PFSK-1 (cell line): Measurements from ENCODE around the gene MS4A15.

Experiments used
- FOXP2 ChIP-seq: optimal IDR thresholded peaks from 2 replicates; pipeline ENCODE3; 2011; ENCODE audit warnings: borderline replicate concordance, control low read depth, inconsistent platforms; ENCODE audit not compliant: insufficient read depth; ENCODE audit errors: extremely low read length, extremely low read depth
- POLR2AphosphoS5 ChIP-seq: IDR thresholded peaks from 2 replicates; pipeline ENCODE4 v1.6.1; 2012; ENCODE audit warnings: low read depth, mild to moderate bottlenecking, control low read depth, low read length, moderate library complexity
- REST ChIP-seq, 2 experiments: IDR thresholded peaks; 2 replicates each; pipeline versions ENCODE4 v1.6.1 to v1.8.0; 2011 to 2012; ENCODE audit warnings: low read depth in 2 of 2, low read length in 2 of 2, control low read depth in 1 of 2, inconsistent platforms in 1 of 2, mild to moderate bottlenecking in 1 of 2, moderate library complexity in 1 of 2; ENCODE audit not compliant: insufficient read depth in 1 of 2
- SIN3A ChIP-seq: IDR thresholded peaks from 2 replicates; pipeline ENCODE4 v1.6.1; 2012; ENCODE audit warnings: mild to moderate bottlenecking, low read length, moderate library complexity, borderline replicate concordance; ENCODE audit not compliant: insufficient read depth
- TAF1 ChIP-seq: IDR thresholded peaks from 2 replicates; pipeline ENCODE4 v1.6.1; 2012; ENCODE audit warnings: low read length, control low read depth, borderline replicate concordance; ENCODE audit not compliant: insufficient read depth

MS4A15 gene

GRCh38 chr11:60814112-60814511, 57.4 kb downstream of the MS4A15 start:
- TF ChIP-seq POLR2AphosphoS5 (no peak), TAF1 (no peak), FOXP2 (no peak), SIN3A (no peak), REST (IDR thresholded peaks at IDR 0.05; ENCODE audit: insufficient read depth in 1 of 2, low read depth in 2 of 2, low read length in 2 of 2) (no peak)

DNA sequence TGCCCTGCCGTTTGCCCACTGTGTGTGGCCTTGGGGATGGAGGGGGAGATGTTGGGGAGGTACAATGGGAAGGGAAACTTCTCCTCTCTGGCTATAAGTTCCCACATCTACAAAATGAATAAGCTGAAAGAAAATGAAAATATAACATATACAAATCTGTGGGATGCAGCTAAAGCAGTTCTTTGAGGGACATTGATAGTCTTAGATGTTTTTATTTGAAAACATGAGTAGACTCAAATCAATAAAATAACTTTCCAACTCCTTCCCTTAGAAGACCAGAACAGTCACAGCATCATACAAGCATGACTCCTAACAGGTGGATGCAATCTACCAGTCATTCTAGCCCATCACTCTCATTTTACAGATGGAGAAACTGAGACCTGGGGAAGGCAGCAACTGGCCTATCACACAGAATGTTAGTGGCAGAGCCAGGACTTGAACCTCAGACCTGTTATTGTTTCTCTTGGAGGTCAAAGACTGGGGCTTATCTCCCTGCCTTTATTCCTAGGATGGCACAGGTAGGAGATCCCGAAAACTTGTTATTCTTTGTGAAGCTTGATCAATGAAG, 60.0 kb downstream of the MS4A15 start:
- TF ChIP-seq FOXP2 = no peak
- no peak for TF ChIP-seq SIN3A
- TF ChIP-seq TAF1 = no peak
- no peak for TF ChIP-seq POLR2AphosphoS5
- no peak for TF ChIP-seq REST (IDR thresholded peaks at IDR 0.05; ENCODE audit: insufficient read depth in 1 of 2, low read depth in 2 of 2, low read length in 2 of 2)

- TF ChIP-seq POLR2AphosphoS5 (no peak), TAF1 (no peak), SIN3A (no peak), FOXP2 (no peak), REST (IDR thresholded peaks at IDR 0.05; ENCODE audit: insufficient read depth in 1 of 2, low read depth in 2 of 2, low read length in 2 of 2) (no peak)
These were observed 61.4 kb downstream of the MS4A15 start for GRCh38 chr11:60818057-60818456.

DNA sequence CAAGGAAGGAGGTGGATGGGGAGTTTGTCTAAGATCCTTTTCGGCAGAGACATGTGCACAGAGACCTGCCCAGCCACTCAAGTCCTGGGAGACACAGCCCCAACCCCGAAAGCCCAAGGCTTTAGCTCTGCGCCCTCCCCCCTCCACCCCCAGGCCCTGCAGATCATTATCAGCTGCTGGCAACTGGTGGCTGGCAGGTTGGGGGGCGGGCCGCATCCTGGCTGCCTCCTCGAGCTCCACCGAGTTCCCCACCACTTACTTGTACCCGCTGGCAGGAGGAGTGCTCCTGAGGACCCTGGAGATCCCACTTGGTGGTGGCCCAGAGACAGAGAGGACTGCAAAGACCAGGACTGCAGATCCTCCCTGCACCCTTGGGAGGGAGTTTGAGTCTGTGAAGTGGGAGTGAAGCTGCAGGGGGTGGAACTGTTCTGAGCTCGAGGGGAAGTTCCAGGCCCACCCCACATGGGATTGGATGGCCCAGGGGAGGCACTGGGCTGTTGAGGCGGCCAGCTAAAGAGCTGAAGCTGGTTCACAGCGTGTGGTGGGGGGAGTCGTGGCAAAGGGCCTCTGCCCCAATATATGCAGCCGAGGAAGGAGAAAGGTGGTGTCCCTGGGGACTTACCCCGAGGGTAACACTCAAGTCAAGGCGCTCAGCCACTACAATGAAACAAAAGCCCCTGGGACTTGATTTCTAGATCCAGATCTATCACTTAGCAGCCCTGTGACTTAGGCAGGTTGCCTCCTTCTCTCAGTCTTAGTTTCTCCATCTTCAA, 65.3 kb downstream of the MS4A15 start:
- no peak for TF ChIP-seq TAF1
- no peak for TF ChIP-seq SIN3A
- no peak for TF ChIP-seq REST (IDR thresholded peaks at IDR 0.05; ENCODE audit: insufficient read depth in 1 of 2, low read depth in 2 of 2, low read length in 2 of 2)
- TF ChIP-seq FOXP2 = no peak
